SH-SY5Y (cell line): ENCODE data around the gene TAF4.

ENCODE experiments used
- GATA2 ChIP-seq: IDR thresholded peaks from 2 replicates; pipeline ENCODE4 v1.6.1; 2011; ENCODE audit warnings: mild to moderate bottlenecking, low read depth, low read length
- GATA3 ChIP-seq: IDR thresholded peaks from 2 replicates; pipeline ENCODE4 v1.6.1; 2011; ENCODE audit warnings: low read depth, mild to moderate bottlenecking, low read length, moderate library complexity

TAF4 gene

DNA sequence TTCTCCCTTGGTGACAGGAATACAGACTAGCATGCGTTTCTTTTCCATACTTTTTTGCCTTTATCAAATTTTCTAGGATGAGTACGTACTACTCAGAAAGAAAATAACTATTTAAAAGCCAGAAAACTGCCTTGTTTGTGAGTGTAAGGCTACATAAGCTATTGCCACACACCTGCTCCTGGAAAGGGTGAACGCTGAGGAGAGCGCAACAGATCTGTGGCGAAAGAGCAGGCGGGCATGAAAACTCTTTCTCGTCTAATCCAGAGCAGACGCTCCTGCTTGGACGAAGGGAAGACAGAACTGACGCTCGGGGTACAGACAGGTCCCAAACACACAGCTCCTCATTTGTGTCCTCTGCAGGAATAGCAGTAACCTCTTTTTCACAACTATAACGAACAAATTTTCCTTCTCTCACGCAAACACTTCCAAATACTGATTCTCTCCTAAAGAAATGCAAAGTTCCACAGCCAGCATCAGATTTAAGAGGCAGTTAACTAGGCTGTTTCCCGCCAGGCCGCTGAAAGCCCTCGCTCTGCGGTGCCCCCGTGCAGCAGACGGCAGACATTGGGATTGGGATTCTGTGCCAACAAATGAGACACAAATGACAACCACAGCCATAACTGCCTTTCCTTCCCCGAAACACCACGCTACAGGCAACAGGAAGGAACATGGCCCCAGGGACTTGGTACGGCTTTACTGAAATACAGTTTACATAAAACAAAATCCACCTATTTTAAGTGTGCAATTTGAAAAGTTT, 20.0 kb downstream of the TAF4 start:
- no peak for TF ChIP-seq GATA3
- no peak for TF ChIP-seq GATA2

DNA sequence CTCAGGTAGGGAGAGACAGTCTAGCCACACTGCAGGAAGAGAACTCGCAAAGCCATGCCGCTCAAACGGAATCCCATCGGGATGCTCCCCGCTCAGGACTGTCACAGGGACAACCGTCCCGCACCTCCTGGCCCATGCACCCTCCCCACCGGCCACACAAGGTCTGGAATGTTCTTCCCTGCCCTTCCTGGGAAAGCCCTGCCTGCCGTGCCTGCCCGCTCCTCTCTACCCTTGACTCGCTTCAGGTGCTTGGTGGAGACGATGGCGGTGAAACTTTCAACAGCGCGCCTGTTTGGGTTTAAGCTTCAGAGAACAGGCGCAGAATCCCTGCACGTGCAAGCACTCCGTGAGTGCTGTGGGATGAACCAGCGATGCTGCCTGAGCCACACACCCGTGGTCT, 20.6 kb downstream of the TAF4 start:
- TF ChIP-seq GATA2 (no peak), GATA3 (no peak)

DNA sequence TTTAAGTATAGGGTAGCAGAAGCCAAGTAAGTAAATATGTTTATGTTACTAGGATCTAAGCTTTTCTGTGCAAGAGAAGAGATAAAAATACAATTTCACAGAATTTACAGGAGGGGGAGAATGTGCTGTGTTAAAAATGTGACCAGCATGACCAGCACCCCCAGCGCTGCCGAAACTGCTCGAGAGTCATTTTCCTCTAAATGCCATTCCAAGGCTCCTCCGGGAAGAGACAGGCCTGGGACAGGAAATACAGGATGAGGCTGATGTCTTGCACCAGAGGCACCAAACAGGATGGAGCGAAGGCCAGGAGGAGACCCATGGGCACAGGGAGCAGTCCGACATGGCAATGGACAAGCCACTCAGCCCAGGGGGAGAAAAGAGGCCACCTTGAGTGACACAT, 21.1 kb downstream of the TAF4 start:
- TF ChIP-seq GATA3: no peak
- TF ChIP-seq GATA2: no peak

DNA sequence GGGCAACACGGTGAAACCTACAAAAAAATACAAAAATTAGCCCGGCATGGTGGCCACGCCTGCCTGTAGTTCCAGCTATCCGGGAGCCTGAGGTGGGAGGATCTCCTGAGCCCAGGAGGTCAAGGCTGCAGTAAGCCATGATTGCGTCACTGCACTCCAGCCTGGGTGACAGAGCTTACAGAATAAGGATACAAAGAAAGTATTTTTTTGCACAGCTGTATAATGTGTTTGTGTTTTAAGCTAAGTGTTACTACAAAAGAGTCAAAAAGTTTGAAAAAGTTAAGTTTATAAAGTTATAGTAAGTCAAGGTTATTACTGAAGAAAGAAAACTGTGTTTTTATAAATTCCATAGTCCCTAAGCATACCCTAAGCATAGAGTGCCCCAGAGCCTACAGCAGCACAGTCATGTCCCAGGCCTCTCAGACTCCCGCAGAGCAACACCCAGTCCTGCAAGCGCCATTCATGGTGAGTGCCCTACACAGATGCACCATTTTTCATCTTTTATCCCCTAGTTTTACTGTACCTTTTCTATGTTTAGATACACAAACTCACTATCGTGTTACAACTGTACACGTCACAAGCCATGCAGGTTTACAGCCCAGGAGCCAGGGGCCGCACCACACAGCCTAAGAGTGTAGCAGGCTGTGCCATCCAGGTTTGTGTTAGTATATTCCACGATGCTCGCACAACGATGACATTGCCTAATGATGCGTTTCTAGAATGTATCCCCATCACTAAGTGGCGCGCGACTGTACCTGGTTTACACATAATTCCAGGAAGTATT, 22.4 kb downstream of the TAF4 start:
- no peak for TF ChIP-seq GATA2
- TF ChIP-seq GATA3: no peak

DNA sequence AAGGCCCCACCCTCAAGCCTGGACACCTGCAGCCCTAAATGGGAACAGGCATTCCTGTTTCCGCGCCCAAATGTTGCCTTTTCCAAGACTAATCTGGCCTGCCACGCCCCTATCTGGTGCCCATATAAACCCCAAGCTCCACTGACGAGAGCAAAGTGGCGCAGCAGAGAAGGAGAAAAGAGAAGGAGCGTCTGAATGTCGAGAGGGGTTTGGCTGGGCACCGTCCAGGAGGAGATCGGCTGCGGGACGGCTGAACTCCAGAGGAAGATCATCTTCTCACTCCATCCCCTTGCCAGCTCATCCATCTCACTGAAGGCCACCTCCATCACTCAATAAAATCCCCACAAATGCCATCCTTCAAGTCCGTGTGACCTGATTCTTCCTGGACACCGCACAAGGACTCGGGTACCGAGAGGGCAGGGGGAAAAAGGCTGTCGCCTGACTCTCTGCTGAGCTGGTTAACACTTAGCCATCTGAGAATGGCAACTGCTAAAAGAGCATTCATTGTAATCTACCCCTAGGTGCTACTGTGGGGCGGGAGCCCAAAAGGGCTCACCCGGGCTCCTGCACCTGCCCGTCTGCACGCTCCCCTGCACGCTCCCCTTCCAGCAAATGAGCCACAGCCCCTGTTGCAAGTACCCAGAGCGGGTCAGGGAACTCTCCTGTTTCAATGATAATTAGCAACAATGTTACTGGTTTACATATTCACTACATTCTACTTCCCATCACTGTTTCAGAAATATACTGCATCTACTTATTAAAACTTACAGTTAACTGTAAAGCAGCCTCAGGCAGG, 23.5 kb downstream of the TAF4 start:
- TF ChIP-seq GATA2: no peak

DNA sequence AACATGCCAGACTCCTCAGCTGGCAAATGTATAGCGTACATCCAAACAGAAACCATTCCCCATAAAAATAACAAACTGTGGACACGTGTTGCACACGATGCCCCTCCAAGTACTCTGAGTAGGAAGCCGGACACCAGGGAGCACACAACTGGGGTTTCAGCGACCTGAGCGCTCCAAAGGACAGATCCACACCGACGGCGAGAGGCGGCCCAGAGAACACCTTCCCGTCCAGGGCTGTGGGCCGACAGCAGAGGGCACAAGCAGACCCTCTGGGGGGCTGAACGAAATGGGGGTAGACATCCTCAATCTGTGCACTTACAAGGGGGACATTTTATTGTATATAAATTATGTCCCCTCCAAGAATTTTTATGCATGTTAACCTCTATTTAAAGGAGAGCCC, 24.7 kb downstream of the TAF4 start:
- TF ChIP-seq GATA2: no peak
- no peak for TF ChIP-seq GATA3

DNA sequence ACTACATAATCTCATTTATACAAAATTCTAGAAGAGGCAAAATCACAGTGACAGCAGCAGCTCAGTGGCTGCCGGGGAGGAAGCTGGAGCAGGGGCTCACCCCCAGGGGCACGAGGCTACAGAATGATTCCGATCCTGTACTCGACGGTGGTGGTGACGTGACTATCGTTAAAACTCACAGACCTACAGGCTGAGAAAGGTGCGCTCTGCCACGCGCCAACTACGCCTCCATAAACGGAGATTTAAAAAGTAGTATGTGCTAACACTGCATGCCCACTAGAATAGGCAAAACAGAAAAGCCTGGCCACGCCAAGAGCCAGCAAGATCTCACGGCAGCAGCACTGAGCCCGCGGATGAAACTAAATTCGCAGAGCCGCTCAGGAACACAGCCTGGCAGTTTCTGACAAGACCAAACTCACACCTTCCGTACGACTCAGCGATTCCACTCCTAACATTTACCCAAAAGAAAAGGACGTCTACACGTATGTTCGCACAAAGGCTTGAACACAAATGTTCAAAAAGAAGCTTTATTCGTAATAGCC, 25.2 kb downstream of the TAF4 start:
- TF ChIP-seq GATA3: no peak
- TF ChIP-seq GATA2: no peak

DNA sequence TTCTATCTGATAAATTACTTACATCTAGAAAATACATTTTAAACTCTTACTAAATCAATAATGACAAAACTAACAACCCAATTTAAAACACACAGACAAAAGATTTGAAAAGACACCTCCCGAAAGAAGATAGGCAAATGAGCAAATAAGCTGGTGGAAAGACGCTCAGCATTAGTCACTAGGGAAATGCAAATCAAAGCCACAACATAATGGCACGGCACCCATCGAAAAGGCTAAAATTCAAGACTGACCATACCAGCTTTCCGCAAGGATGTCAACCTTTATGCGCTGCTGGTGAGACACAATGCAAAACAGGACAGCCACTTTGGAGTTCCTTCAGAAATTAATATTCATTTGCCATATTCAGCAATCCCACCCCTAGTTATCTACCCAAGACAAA, 25.9 kb downstream of the TAF4 start:
- TF ChIP-seq GATA3: no peak
- no peak for TF ChIP-seq GATA2

DNA sequence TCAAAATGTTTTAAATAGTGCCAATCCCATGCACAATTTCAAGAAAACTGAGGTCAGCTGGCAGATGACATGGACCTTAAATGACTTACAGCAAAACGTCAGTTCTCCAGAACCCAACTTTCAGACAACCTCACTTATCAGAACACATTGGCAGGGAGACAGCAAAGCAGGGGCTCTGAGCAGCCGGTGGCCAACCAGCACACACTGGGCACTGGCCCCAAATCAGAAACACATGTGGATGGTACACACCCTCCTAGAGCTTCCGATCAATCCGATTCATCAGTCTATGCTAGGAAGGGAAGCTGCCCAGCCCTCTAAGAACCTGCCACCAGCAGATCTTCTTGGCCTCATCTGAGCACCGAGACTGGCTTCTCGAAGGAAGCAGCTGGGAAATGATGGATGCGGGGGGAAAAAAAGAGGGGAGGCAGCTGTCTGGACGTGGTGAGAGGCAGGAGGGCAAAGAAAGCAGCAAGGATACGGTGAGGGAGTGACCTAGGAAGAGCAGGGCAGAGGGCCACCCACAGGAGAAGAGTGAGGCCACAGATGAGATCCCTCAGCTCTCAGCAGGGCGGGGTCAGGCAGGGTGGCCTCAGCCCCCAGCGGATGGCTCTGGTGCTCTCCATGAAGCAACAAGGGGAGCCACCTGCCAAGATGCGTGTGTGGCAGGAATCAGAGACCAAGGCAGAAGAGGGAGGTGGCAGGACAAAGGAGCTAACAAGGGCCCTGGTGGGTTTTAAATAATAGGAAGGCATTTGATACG, 32.9 kb downstream of the TAF4 start:
- TF ChIP-seq GATA3 (no peak), GATA2 (no peak)

DNA sequence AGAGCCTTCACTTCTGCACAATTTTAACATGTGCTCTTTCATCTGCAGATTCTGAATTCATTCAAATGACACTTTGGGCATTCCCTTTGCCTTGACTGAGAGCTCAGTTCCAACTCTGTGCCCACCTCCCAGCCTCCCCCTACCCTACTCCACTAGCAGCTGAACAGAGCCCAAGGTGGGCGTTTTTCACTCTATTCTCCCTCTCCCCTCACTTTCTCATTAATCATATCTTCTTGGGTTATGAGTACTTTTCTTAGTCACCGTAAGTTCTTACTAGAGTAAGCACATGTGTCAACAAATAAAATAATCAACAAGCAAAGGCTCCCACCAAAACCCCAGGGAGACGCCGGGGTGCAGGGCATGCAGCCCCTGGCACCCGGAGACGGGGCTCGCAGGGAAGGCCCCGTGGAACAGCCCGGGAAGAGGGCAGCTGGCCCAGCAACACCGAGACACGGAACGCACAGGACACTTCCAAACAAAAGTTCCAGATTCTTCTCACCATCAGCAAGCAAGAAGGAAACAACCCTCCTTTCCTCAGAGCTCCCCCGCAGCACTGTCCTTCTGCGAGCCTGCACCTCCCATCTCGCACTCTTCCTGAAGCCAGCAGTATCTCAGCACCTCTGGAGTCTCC, 34.1 kb downstream of the TAF4 start:
- TF ChIP-seq GATA2 (no peak), GATA3 (no peak)

DNA sequence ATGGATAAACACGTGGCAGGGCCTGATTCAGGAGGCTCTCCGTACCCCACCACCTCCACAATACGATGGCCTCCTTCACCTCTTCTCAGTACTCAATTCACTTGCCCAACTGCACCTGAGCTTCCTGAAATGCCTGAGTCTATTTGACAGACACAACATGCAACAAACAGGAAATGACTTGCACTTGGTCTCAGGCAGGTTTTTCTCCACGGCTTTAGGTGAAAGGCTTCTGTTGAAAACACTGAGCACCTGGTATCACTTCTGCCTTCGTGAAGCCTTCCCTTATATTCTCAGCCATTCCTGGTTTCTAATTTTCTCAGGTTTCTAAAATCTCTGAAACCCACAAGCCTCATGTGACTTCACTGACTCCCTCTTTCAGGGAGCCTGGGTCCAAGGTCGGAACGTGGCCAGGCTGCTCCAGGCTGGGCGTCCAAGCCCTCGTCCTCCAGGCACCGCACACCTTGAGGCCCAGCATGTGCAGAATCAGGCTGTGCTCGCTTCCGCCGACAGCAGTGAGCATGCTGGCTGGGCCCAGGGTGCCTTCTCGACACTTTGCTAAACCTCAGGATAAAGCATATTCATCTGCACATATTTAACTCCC, 34.7 kb downstream of the TAF4 start:
- no peak for TF ChIP-seq GATA3
- no peak for TF ChIP-seq GATA2

DNA sequence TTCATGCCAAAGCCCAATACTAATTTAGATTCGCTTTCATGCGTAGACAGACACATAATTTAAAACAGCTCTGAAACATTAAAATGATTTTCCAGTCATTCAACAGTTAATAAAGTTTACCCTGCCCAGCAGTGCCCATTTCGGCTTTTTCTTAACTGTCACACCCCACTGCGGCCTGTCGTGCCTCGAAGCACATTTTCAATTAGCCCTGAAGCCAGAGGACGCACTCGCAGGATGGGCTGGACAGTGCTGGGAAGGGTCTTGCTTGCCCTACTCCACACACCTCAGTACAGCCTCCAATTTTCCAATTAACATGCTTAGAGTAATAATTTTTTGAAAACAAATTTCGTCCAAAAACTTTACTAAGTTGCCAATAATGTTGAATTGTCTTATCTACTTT, 35.3 kb downstream of the TAF4 start:
- no peak for TF ChIP-seq GATA2
- no peak for TF ChIP-seq GATA3

DNA sequence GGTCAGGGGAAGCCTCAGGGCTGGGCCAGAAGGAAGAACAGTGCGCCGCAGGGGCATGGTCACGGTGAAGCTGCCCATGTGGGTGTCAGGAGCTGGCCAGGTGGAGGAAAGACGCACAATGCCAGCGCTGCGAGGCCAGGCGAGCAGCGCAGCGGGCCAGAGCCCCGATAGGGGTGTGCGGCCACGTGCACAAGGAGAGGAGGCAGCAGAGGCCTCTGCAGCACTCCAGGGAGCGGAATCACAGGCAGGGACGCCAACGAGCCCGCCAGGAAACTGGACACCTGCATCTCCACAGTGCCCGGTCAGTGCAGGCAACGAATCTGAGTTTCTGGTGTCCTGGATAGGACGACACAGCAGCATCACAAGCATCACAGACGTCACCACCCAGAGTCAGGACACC, 35.7 kb downstream of the TAF4 start:
- TF ChIP-seq GATA2 (no peak), GATA3 (no peak)

DNA sequence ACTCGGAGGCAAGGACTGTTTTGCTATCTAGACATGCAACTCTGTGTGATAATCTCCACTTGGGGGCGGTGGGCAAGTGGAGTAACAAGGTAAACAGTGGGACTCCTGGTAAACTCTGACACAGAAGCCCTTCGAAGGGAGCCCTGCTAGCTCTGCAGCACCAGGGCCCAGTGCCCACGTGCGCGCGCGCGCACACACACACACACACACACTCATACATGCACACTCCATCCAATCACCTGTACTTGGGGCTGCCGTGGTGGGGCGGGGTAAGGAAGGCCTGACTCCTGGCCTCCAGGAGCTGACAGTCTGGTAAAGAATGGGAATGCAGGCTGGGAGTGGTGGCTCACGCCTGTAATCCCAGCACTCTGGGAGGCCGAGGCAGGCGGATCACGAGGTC, 36.4 kb downstream of the TAF4 start:
- no peak for TF ChIP-seq GATA3
- TF ChIP-seq GATA2: no peak
